ENCODE results near the gene MOV10. TPM values are rescaled to one million over a fixed set of nuclear protein-coding genes. Genes with fewer than 3 reads are reported as not detected.

Gene MOV10
- total and polyA plus RNA-seq, 9 of the 15 experiments (the other 6 are each of a cell fraction or from before 2014, with no cell fraction given) = 16.7 to 105 (median 49.5) TPM

GRCh38 chr1:112625696-112626095 is 48.8 kb upstream of the MOV10 start (continued):
- TF ChIP-seq SMAD3 (CRISPR knock-in tag; conservative IDR thresholded peaks at IDR 0.05) = no peak
- TF ChIP-seq KDM1A (IDR thresholded peaks at IDR 0.05) = peak; percentile 70 to 75; a peak in 3 of 4 replicates
- TF ChIP-seq, protein P1, sequence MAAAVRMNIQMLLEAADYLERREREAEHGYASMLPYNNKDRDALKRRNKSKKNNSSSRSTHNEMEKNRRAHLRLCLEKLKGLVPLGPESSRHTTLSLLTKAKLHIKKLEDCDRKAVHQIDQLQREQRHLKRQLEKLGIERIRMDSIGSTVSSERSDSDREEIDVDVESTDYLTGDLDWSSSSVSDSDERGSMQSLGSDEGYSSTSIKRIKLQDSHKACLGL (CRISPR knock-in tag; IDR thresholded peaks at IDR 0.05; ENCODE audit: borderline replicate concordance, poor library complexity, severe bottlenecking) = no peak
- no peak for TF ChIP-seq SRSF9 (IDR thresholded peaks at IDR 0.05; ENCODE audit: borderline replicate concordance, low read depth, low read length)
- TF ChIP-seq RCOR1 (IDR thresholded peaks at IDR 0.05; ENCODE audit: borderline replicate concordance in 1 of 2, low read depth in 2 of 2, low read length in 2 of 2) = peak in 1 of 2 experiments; percentile 39; a peak in 1 of 4 replicates
- no peak for TF ChIP-seq ZKSCAN8 (CRISPR knock-in tag; IDR thresholded peaks at IDR 0.05)
- TF ChIP-seq GATAD2A (IDR thresholded peaks at IDR 0.05) = no peak
- TF ChIP-seq SETDB1 (IDR thresholded peaks at IDR 0.05; ENCODE audit: low read length) = no peak
- TF ChIP-seq EP400 (IDR thresholded peaks at IDR 0.05) = no peak
- TF ChIP-seq ZNF778 (CRISPR knock-in tag; IDR thresholded peaks at IDR 0.05) = no peak
- peak; percentile 75 for TF ChIP-seq CTBP1 (IDR thresholded peaks at IDR 0.05; ENCODE audit: borderline replicate concordance)
- TF ChIP-seq SRF (CRISPR knock-in tag; IDR thresholded peaks at IDR 0.05) = no peak
- no peak for TF ChIP-seq ZNF23 (CRISPR knock-in tag; IDR thresholded peaks at IDR 0.05)
- no peak for TF ChIP-seq GATA2 (CRISPR knock-in tag; IDR thresholded peaks at IDR 0.05)
- TF ChIP-seq TAF9B (IDR thresholded peaks at IDR 0.05; ENCODE audit: partially characterized antibody) = no peak
- no peak for TF ChIP-seq ATF1 (CRISPR knock-in tag; IDR thresholded peaks at IDR 0.05)
- peak; percentile 17; the same call in 1 of the 2 replicates for TF ChIP-seq ATF1 (tag; IDR thresholded peaks at IDR 0.05)
- peak in 1 of 2 experiments; percentile 64; a peak in 1 of 4 replicates for TF ChIP-seq TRIM24 (IDR thresholded peaks at IDR 0.05)
- no peak for TF ChIP-seq NCOA1 (IDR thresholded peaks at IDR 0.05; ENCODE audit: low read depth)
- TF ChIP-seq BHLHE40 (IDR thresholded peaks at IDR 0.05; ENCODE audit: low read length) = peak; percentile 72
- TF ChIP-seq MAFK (IDR thresholded peaks at IDR 0.05; ENCODE audit: low read length) = peak; percentile 51; the same call in 1 of the 2 replicates
- TF ChIP-seq C11orf30 (IDR thresholded peaks at IDR 0.05; ENCODE audit: low read depth) = peak; percentile 59
- TF ChIP-seq, protein P2, sequence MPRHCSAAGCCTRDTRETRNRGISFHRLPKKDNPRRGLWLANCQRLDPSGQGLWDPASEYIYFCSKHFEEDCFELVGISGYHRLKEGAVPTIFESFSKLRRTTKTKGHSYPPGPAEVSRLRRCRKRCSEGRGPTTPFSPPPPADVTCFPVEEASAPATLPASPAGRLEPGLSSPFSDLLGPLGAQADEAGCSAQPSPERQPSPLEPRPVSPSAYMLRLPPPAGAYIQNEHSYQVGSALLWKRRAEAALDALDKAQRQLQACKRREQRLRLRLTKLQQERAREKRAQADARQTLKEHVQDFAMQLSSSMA (CRISPR knock-in tag; IDR thresholded peaks at IDR 0.05) = no peak
- TF ChIP-seq EGR1 (conservative IDR thresholded peaks at IDR 0.05) = 0 out of 2 replicates have a peak, but pooled peaks have one; percentile 24
- no peak for TF ChIP-seq L3MBTL2 (IDR thresholded peaks at IDR 0.05)
- TF ChIP-seq PBX2 (CRISPR knock-in tag; IDR thresholded peaks at IDR 0.05; ENCODE audit: low read depth) = no peak
- peak; percentile 40; the same call in 1 of the 2 replicates for TF ChIP-seq PBX2 (tag; conservative IDR thresholded peaks at IDR 0.05; ENCODE audit: low read depth)
